H9 (cell line): ENCODE measurements around the gene LGALS9C. TPM values are rescaled to one million over a fixed set of nuclear protein-coding genes. Genes with fewer than 3 reads are reported as not detected.
A peak's percentile ranks its signal among the peaks of the same experiment; 100 is the strongest.
"Not testable (repeated sequence)": the region's sequence is repeated elsewhere in the genome, so short reads cannot be mapped to it uniquely, and the experiment has no call there.

ENCODE experiments used
- DNase-seq: peaks from one replicate; pipeline ENCODE4 v3.0.0-alpha.2; 2017
- H2AFZ ChIP-seq: one replicate; pipeline ENCODE4 v1.6.1; 2013; ENCODE audit warnings: mild to moderate bottlenecking, low read length, control low read depth, moderate library complexity
- H2AK5ac ChIP-seq: 2 replicates; pipeline ENCODE4 v1.6.1; 2013; ENCODE audit warnings: low read length, control low read depth, mixed read lengths; ENCODE audit not compliant: insufficient read length
- H2BK120ac ChIP-seq: one replicate; pipeline ENCODE4 v1.6.1; 2013; ENCODE audit warnings: low read depth, mild to moderate bottlenecking, low read length, control low read depth, inconsistent platforms; ENCODE audit not compliant: poor library complexity, severe bottlenecking
- H2BK12ac ChIP-seq: 2 replicates; pipeline ENCODE4 v1.6.1; 2013; ENCODE audit warnings: low read length, control low read depth, mixed read lengths, low read depth; ENCODE audit not compliant: insufficient read length
- H2BK15ac ChIP-seq: 2 replicates; pipeline ENCODE4 v1.6.1; 2013; ENCODE audit warnings: low read depth, low read length, control low read depth
- H2BK20ac ChIP-seq: one replicate; pipeline ENCODE4 v1.6.1; 2013; ENCODE audit warnings: low read depth, mild to moderate bottlenecking, low read length, control low read depth, inconsistent platforms; ENCODE audit not compliant: poor library complexity, severe bottlenecking
- H2BK5ac ChIP-seq: 2 replicates; pipeline ENCODE4 v1.6.1; 2013; ENCODE audit warnings: low read length, control low read depth, mixed read lengths; ENCODE audit not compliant: insufficient read length
- H3K14ac ChIP-seq: 2 replicates; pipeline ENCODE4 v1.6.1; 2013; ENCODE audit warnings: low read length, control low read depth; ENCODE audit not compliant: insufficient read depth
- H3K18ac ChIP-seq: 2 replicates; pipeline ENCODE4 v1.6.1; 2013; ENCODE audit warnings: low read depth, mild to moderate bottlenecking, mixed read lengths, low read length, control low read depth; ENCODE audit not compliant: insufficient read length
- H3K23ac ChIP-seq: 2 replicates; pipeline ENCODE4 v1.6.1; 2013; ENCODE audit warnings: low read length, control low read depth, mixed read lengths, low read depth; ENCODE audit not compliant: insufficient read length
- H3K23me2 ChIP-seq: 2 replicates; pipeline ENCODE4 v1.6.1; 2013; ENCODE audit warnings: low read depth, mild to moderate bottlenecking, mixed read lengths, low read length, control low read depth; ENCODE audit not compliant: insufficient read length, poor library complexity, severe bottlenecking
- H3K27ac ChIP-seq: 2 replicates; pipeline ENCODE4 v1.5.1; 2013; ENCODE audit warnings: low read length, control low read depth, mixed read lengths, low read depth; ENCODE audit not compliant: insufficient read length
- H3K27me3 ChIP-seq: 2 replicates; pipeline ENCODE4 v1.6.1; 2013; ENCODE audit warnings: low read length, control low read depth, inconsistent platforms; ENCODE audit not compliant: insufficient read depth
- H3K4ac ChIP-seq: 2 replicates; pipeline ENCODE4 v1.6.1; 2013; ENCODE audit warnings: low read depth, mild to moderate bottlenecking, control low read depth, inconsistent platforms, low read length, moderate library complexity
- H3K4me1 ChIP-seq: 2 replicates; pipeline ENCODE4 v1.6.1; 2013; ENCODE audit warnings: low read length, control low read depth, inconsistent platforms; ENCODE audit not compliant: insufficient read depth
- H3K4me2 ChIP-seq: 2 replicates; pipeline ENCODE4 v1.6.1; 2013; ENCODE audit warnings: low read length, control low read depth, mixed read lengths; ENCODE audit not compliant: insufficient read length, insufficient read depth
- H3K56ac ChIP-seq: 2 replicates; pipeline ENCODE4 v1.6.1; 2013; ENCODE audit warnings: low read depth, mild to moderate bottlenecking, mixed read lengths, low read length, control low read depth; ENCODE audit not compliant: insufficient read length
- H3K79me1 ChIP-seq: 2 replicates; pipeline ENCODE4 v1.6.1; 2013; ENCODE audit warnings: low read depth, mild to moderate bottlenecking, moderate library complexity, low read length, control low read depth, inconsistent platforms; ENCODE audit not compliant: insufficient read depth, poor library complexity, severe bottlenecking
- H3K79me2 ChIP-seq: 2 replicates; pipeline ENCODE4 v1.6.1; 2013; ENCODE audit warnings: low read length, control low read depth, inconsistent platforms; ENCODE audit not compliant: insufficient read depth
- H3K9ac ChIP-seq: 2 replicates; pipeline ENCODE4 v1.6.1; 2013; ENCODE audit warnings: low read length, control low read depth, mixed read lengths; ENCODE audit not compliant: insufficient read length; ENCODE audit errors: extremely low read depth
- H3K9me3 ChIP-seq: one replicate; pipeline ENCODE4 v1.6.1; 2013; ENCODE audit warnings: low read depth, low read length, inconsistent platforms; ENCODE audit not compliant: control insufficient read depth
- H3T11ph ChIP-seq: one replicate; pipeline ENCODE4 v1.6.1; 2013; ENCODE audit warnings: mild to moderate bottlenecking, low read length, control low read depth, inconsistent platforms
- H4K20me1 ChIP-seq: one replicate; pipeline ENCODE4 v1.6.1; 2013; ENCODE audit not compliant: control insufficient read depth, insufficient read length, insufficient read depth
- H4K5ac ChIP-seq: 2 replicates; pipeline ENCODE4 v1.6.1; 2013; ENCODE audit warnings: low read depth, mild to moderate bottlenecking, mixed read lengths, low read length, control low read depth; ENCODE audit not compliant: insufficient read length
- H4K8ac ChIP-seq: replicated peaks from 2 replicates; pipeline ENCODE4 v1.6.1; 2013; ENCODE audit warnings: low read length, control low read depth, mixed read lengths, low read depth; ENCODE audit not compliant: insufficient read length
- H4K91ac ChIP-seq: 2 replicates; pipeline ENCODE4 v1.6.1; 2013; ENCODE audit warnings: low read depth, mild to moderate bottlenecking, moderate library complexity, mixed read lengths, low read length, control low read depth; ENCODE audit not compliant: insufficient read length
- H3K27ac Mint-ChIP-seq, 3 experiments: 2 replicates in 2 of 3; 3 replicates in 1 of 3; pipeline ENCODE4 v1.8.0; 2020 to 2021; ENCODE audit warnings: mixed read lengths in 3 of 3, mild to moderate bottlenecking in 1 of 3, moderate library complexity in 1 of 3
- H3K27me3 Mint-ChIP-seq: 2 replicates; pipeline ENCODE4 v1.8.0; 2021; ENCODE audit warnings: low read depth, mild to moderate bottlenecking, moderate library complexity, mixed read lengths
- H3K36me3 Mint-ChIP-seq, 3 experiments: 2 replicates in 2 of 3; 3 replicates in 1 of 3; pipeline ENCODE4 v1.8.0; 2020 to 2021; ENCODE audit warnings: low read depth in 3 of 3, mixed read lengths in 3 of 3; ENCODE audit not compliant: insufficient read depth in 1 of 3
- H3K4me1 Mint-ChIP-seq, 2 experiments: 2 replicates each; pipeline ENCODE4 v1.8.0; 2020; ENCODE audit warnings: mixed read lengths in 2 of 2
- H3K4me3 Mint-ChIP-seq, 2 experiments: 2 replicates in 1 of 2; 3 replicates in 1 of 2; pipeline ENCODE4 v1.8.0; 2020 to 2021; ENCODE audit warnings: mild to moderate bottlenecking in 2 of 2, mixed read lengths in 2 of 2, moderate library complexity in 1 of 2
- H3K9me3 Mint-ChIP-seq, 2 experiments: 2 replicates in 1 of 2; 3 replicates in 1 of 2; pipeline ENCODE4 v1.8.0; 2020; ENCODE audit warnings: mild to moderate bottlenecking in 2 of 2, mixed read lengths in 2 of 2, moderate library complexity in 1 of 2
- CTCF ChIP-seq: fragments of 200-600 bp; sonication (generic); conservative IDR thresholded peaks from 3 replicates; pipeline ENCODE4 v1.8.0; 2021; ENCODE audit warnings: antibody characterized with exemption, mild to moderate bottlenecking
- WGBS: extraction: QIAGEN DNeasy Blood & Tissue Kit; methylation state at CpG from one replicate; pipeline ENCODE4 v1.1.7; 2013; ENCODE audit warnings: missing lambda C conversion rate, low lambda C conversion rate, mixed read lengths; ENCODE audit not compliant: insufficient read length; ENCODE audit errors: extremely low coverage; 5-methylcytosine and 5-hydroxymethylcytosine counted together
- total RNA-seq: library from RNA; stranded (reverse); gene quantifications from 2 replicates; pipeline ENCODE4 v1.2.1, GENCODE V29; 2021

Gene LGALS9C
- total RNA-seq, 1 experiment from 2014 or later, result not detected

- not testable (repeated sequence) for H3K4me2 ChIP-seq, H3K4me1 Mint-ChIP-seq, H2BK5ac ChIP-seq, H2AK5ac ChIP-seq, H3K9me3 ChIP-seq, H2BK12ac ChIP-seq, H3K4me1 ChIP-seq, H3K9ac ChIP-seq, H2AFZ ChIP-seq, DNase-seq, H3K4ac ChIP-seq, H3K4me3 Mint-ChIP-seq, H3K27ac ChIP-seq, H4K5ac ChIP-seq, H3K27ac Mint-ChIP-seq, H2BK15ac ChIP-seq, H3K27me3 ChIP-seq, H3K23ac ChIP-seq, H3K9me3 Mint-ChIP-seq, H3K23me2 ChIP-seq, H2BK120ac ChIP-seq, H3K79me2 ChIP-seq, H4K91ac ChIP-seq, H4K20me1 ChIP-seq, H3K79me1 ChIP-seq, H3K36me3 Mint-ChIP-seq, H3K56ac ChIP-seq, H4K8ac ChIP-seq, H3K27me3 Mint-ChIP-seq, H3K14ac ChIP-seq, H3T11ph ChIP-seq, H3K18ac ChIP-seq, H2BK20ac ChIP-seq
- 0 out of 3 replicates have a peak, but pooled peaks have one; percentile 9 for TF ChIP-seq CTCF
- WGBS, result no CpG with 5 or more reads among the region's 10 CpGs
Observed at GRCh38 chr17:18500281-18500680, 23.7 kb downstream of the LGALS9C start.

GRCh38 chr17:18500816-18501215 lies 24.2 kb downstream of the LGALS9C start:
- not testable (repeated sequence) for H2BK20ac ChIP-seq, H3K56ac ChIP-seq, H4K91ac ChIP-seq, H3K79me2 ChIP-seq, H3K9me3 ChIP-seq, DNase-seq, H4K20me1 ChIP-seq, H2BK120ac ChIP-seq, H3K4ac ChIP-seq, H2AK5ac ChIP-seq, H2AFZ ChIP-seq, H3K9me3 Mint-ChIP-seq, H3K4me2 ChIP-seq, H3K14ac ChIP-seq, H3K27ac Mint-ChIP-seq, H2BK15ac ChIP-seq, H2BK5ac ChIP-seq, H3K79me1 ChIP-seq, H3K36me3 Mint-ChIP-seq, H3K27me3 ChIP-seq, H4K8ac ChIP-seq, H2BK12ac ChIP-seq, H3K4me1 ChIP-seq, H3K4me1 Mint-ChIP-seq, H3T11ph ChIP-seq, H3K9ac ChIP-seq, H3K27me3 Mint-ChIP-seq, H3K27ac ChIP-seq, H3K4me3 Mint-ChIP-seq, H3K18ac ChIP-seq, H3K23ac ChIP-seq, H3K23me2 ChIP-seq, H4K5ac ChIP-seq
- WGBS, result no CpG with 5 or more reads among the region's 18 CpGs
